ENCODE data around the gene KCNH2. TPM values are rescaled to one million over a fixed set of nuclear protein-coding genes. Genes with fewer than 3 reads are reported as not detected.

Gene KCNH2
- total and polyA plus RNA-seq, 10 donors, result 0.67 to 5.1 (median 2.3) TPM

DNA sequence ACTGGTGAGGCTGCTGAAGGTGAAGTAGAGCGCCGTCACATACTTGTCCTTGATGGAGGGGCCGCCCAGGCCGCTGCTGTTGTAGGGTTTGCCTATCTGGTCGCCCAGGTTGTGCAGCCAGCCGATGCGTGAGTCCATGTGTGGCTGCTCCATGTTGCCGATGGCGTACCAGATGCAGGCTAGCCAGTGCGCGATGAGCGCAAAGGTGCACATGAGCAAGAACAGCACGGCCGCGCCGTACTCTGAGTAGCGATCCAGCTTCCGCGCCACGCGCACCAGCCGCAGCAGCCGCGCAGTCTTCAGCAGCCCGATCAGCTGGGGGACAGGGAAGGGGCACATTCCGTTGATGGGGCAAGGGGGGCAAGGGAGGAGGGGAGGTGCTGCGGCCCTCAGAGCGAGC, 26.6 kb downstream of the KCNH2 start:
- H3K27me3 ChIP-seq (replicated peaks in 1 of 7), result peaks cover 0 to 55% (median 19%) of the 10 kb centered on the region in 7 donors
- TF ChIP-seq POLR2A (IDR thresholded peaks at IDR 0.05) (no peak), POLR2AphosphoS5 (IDR thresholded peaks at IDR 0.05) (no peak)
- TF ChIP-seq, protein P1, sequence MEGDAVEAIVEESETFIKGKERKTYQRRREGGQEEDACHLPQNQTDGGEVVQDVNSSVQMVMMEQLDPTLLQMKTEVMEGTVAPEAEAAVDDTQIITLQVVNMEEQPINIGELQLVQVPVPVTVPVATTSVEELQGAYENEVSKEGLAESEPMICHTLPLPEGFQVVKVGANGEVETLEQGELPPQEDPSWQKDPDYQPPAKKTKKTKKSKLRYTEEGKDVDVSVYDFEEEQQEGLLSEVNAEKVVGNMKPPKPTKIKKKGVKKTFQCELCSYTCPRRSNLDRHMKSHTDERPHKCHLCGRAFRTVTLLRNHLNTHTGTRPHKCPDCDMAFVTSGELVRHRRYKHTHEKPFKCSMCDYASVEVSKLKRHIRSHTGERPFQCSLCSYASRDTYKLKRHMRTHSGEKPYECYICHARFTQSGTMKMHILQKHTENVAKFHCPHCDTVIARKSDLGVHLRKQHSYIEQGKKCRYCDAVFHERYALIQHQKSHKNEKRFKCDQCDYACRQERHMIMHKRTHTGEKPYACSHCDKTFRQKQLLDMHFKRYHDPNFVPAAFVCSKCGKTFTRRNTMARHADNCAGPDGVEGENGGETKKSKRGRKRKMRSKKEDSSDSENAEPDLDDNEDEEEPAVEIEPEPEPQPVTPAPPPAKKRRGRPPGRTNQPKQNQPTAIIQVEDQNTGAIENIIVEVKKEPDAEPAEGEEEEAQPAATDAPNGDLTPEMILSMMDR (IDR thresholded peaks at IDR 0.05 in 8 of 11, conservative IDR thresholded peaks at IDR 0.05 in 3 of 11), result no peak
- H3K27ac ChIP-seq, result no peak overlapping the region
- H3K4me1 ChIP-seq, result peaks cover 0 to 18% (median 4%) of the 10 kb centered on the region in 6 donors
- intact Hi-C loops (cut with DNase I; ENCODE audit: low total_unique reads), result no loop called here
- no peaks in the 10 kb centered on the region for H3K9me3 ChIP-seq
- H3K36me3 ChIP-seq, result no peaks in the 10 kb centered on the region
- H3K4me3 ChIP-seq, result no peak overlapping the region
- 90 to 98% (median 96%) methylated on average over 24 to 28 of the region's 28 CpGs for WGBS, 5 donors
- peak; percentile 68 for DNase-seq

DNA sequence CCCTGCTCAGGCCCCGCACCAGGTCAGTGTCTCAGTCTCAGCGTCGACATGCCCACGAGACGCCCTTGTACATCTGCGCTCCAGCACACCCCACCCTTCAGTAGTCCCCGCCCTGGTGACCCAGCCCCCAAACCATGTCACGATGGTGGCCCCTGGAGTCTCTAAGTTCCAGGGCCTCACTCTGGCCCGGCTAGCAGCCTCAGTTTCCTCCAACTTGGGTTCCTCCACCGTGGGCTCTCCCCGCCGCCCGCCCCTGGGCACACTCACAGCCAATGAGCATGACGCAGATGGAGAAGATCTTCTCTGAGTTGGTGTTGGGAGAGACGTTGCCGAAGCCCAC, 27.0 kb downstream of the KCNH2 start:
- no peak overlapping the region for H3K4me3 ChIP-seq
- WGBS, 5 donors, result 93 to 95% (median 94%) methylated on average over 8 to 16 of the region's 16 CpGs
- no peak overlapping the region for H3K27ac ChIP-seq
- no peak for TF ChIP-seq POLR2AphosphoS5 (IDR thresholded peaks at IDR 0.05)
- TF ChIP-seq, protein P1 (IDR thresholded peaks at IDR 0.05 in 8 of 11, conservative IDR thresholded peaks at IDR 0.05 in 3 of 11), result no peak
- TF ChIP-seq POLR2A (IDR thresholded peaks at IDR 0.05), result no peak
- H3K27me3 ChIP-seq (replicated peaks in 1 of 7), result peaks cover 0 to 55% (median 19%) of the 10 kb centered on the region in 7 donors
- no peaks in the 10 kb centered on the region for H3K9me3 ChIP-seq
- intact Hi-C loops (cut with DNase I; ENCODE audit: low total_unique reads), result no loop called here
- peaks cover 0 to 17% (median 4%) of the 10 kb centered on the region in 6 donors for H3K4me1 ChIP-seq
- no peaks in the 10 kb centered on the region for H3K36me3 ChIP-seq
- no peak for DNase-seq

DNA sequence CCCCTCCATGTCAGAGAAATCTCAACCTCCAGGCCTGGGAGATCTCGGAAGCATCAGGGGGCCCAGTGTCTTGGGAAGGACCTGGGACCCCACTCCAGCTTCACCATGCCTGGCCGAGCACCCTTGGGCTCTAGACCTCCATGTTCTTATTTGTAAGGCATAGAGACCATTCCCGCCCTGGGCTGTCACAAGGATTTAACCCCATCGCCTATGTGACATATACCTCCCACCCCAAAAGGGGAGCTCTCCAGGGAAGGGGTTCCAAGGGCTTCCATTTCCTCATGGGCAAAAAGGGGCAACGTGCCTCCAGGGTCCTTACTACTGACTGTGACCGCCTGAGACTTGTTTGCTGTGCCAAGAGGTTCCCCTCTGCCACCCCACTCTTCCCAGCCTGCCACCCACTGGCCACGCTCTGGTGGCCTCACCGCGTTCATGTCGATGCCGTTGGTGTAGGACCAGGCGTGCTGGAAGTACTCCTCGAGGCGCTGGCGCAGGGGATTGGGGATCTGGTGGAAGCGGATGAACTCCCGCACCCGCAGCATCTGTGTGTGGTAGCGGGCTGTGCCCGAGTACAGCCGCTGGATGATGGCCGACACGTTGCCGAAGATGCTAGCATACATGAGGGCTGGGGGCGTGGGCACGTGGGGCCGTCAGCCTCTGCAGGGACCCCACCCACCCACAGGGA, 27.5 kb downstream of the KCNH2 start:
- Histone ChIP-seq H3K9me3 (no peaks in the 10 kb centered on the region), H3K4me3 (no peak overlapping the region), H3K27me3 (replicated peaks in 1 of 7) (peaks cover 0 to 54% (median 18%) of the 10 kb centered on the region in 7 donors), H3K4me1 (peaks cover 0 to 12% (median 4%) of the 10 kb centered on the region in 6 donors), H3K36me3 (no peaks in the 10 kb centered on the region), H3K27ac (no peak overlapping the region)
- peak; percentile 67 for DNase-seq
- TF ChIP-seq, protein P1 (IDR thresholded peaks at IDR 0.05 in 8 of 11, conservative IDR thresholded peaks at IDR 0.05 in 3 of 11), result no peak
- TF ChIP-seq POLR2AphosphoS5 (IDR thresholded peaks at IDR 0.05) (no peak), POLR2A (IDR thresholded peaks at IDR 0.05) (no peak)
- WGBS, 5 donors, result 89 to 97% (median 94%) methylated on average over 12 to 27 of the region's 27 CpGs
- intact Hi-C loops (cut with DNase I; ENCODE audit: low total_unique reads), result no loop called here

DNA sequence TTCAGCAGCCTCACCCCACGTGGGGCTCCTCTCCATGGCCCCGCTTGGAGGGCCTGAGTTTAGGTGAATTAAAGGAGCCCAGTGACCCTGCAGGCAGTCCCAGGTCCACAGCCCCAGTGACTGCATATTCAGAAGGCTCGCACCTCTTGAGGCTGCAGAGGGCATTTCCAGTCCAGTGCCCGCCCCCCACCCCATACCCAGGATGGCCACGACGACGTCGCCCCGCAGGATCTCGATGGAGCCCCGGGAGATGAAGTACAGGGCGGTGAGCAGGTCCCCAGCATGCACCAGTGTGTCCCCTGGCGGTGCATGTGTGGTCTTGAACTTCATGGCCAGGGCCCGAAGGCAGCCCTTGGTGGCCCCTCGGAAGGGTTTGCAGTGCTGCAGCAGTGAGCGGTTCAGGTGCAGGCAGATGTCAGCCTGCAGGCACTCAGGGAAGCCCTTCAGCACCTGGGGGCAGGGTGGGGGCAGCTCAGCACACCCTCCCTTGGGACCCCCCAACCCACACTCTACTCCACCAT, 28.1 kb downstream of the KCNH2 start:
- Histone ChIP-seq H3K27me3 (replicated peaks in 1 of 7) (peaks cover 0 to 51% (median 12%) of the 10 kb centered on the region in 7 donors), H3K27ac (no peak overlapping the region), H3K4me3 (no peak overlapping the region), H3K4me1 (peaks cover 0 to 6% (median 1%) of the 10 kb centered on the region in 6 donors), H3K36me3 (no peaks in the 10 kb centered on the region), H3K9me3 (no peaks in the 10 kb centered on the region)
- TF ChIP-seq POLR2A (IDR thresholded peaks at IDR 0.05) (no peak), POLR2AphosphoS5 (IDR thresholded peaks at IDR 0.05) (no peak)
- TF ChIP-seq, protein P1 (IDR thresholded peaks at IDR 0.05 in 8 of 11, conservative IDR thresholded peaks at IDR 0.05 in 3 of 11), result no peak
- peak; percentile 67 for DNase-seq
- intact Hi-C loops (cut with DNase I; ENCODE audit: low total_unique reads), result no loop called here
- 82 to 91% (median 89%) methylated on average over 6 to 16 of the region's 16 CpGs for WGBS, 5 donors
